HEK293 (cell line): Measurements from ENCODE around the gene TEAD3.

ENCODE experiments used
- CTCF ChIA-PET: fragments of 350-600 bp; formaldehyde crosslinking; extraction: SDS; loops from one replicate; lab custom pipeline; 2021; ENCODE audit warnings: antibody characterized with exemption; lab: Yijun Ruan, JAX
- POLR2A ChIA-PET: fragments of 300-600 bp; formaldehyde crosslinking; extraction: SDS; loops from one replicate; lab custom pipeline; 2020; ENCODE audit warnings: antibody characterized with exemption, inconsistent platforms; lab: Yijun Ruan, JAX
- H3K27ac ChIP-seq: fragments of 200-500 bp; sonication (Bioruptor generic); 2 replicates; pipeline ENCODE4 v1.5.1; 2014; ENCODE audit warnings: low read depth, low read length, control low read depth, inconsistent platforms; ENCODE audit errors: extremely low read depth
- H3K36me3 ChIP-seq, 2 experiments: fragments of 200-500 bp in 1 of 2; sonication (Bioruptor generic) in 1 of 2; 1 replicate in 1 of 2; 2 replicates in 1 of 2; pipeline ENCODE4 v1.5.1; 2014 to 2017; ENCODE audit warnings: inconsistent platforms in 2 of 2, low read length in 2 of 2; ENCODE audit not compliant: control insufficient read depth in 2 of 2, insufficient read depth in 1 of 2
- H3K4me1 ChIP-seq: fragments of 200-500 bp; sonication (Bioruptor generic); 2 replicates; pipeline ENCODE4 v1.5.1; 2014; ENCODE audit warnings: mild to moderate bottlenecking, low read length, inconsistent platforms; ENCODE audit not compliant: control insufficient read depth, insufficient read depth
- H3K4me3 ChIP-seq: 2 replicates; pipeline ENCODE4 v1.5.1; 2011; ENCODE audit warnings: low read depth, mild to moderate bottlenecking, control low read depth, low read length, moderate library complexity
- H3K9me3 ChIP-seq: fragments of 200-500 bp; sonication (Bioruptor generic); 2 replicates; pipeline ENCODE4 v1.5.1; 2014; ENCODE audit warnings: low read depth, low read length, inconsistent platforms; ENCODE audit not compliant: control insufficient read depth, insufficient read depth
- GLIS1 ChIP-seq: fragments of 450-650 bp; formaldehyde crosslinking; IDR thresholded peaks from 2 replicates; pipeline ENCODE4 v1.5.1; 2016; ENCODE audit warnings: missing biosample characterization, missing genetic modification characterization
- GLIS2 ChIP-seq: fragments of 450-650 bp; formaldehyde crosslinking; IDR thresholded peaks from 2 replicates; pipeline ENCODE4 v1.5.1; 2016; ENCODE audit warnings: missing biosample characterization, missing genetic modification characterization
- OSR2 ChIP-seq: fragments of 450-650 bp; formaldehyde crosslinking; IDR thresholded peaks from 2 replicates; pipeline ENCODE4 v1.5.1; 2016; ENCODE audit warnings: missing biosample characterization, missing genetic modification characterization
- PRDM1 ChIP-seq: fragments of 450-650 bp; formaldehyde crosslinking; IDR thresholded peaks from 2 replicates; pipeline ENCODE4; 2016; ENCODE audit warnings: missing biosample characterization, missing genetic modification characterization
- SCRT2 ChIP-seq: fragments of 450-650 bp; formaldehyde crosslinking; IDR thresholded peaks from 2 replicates; pipeline ENCODE4 v1.5.1; 2016; ENCODE audit warnings: missing biosample characterization, missing genetic modification characterization
- ZBTB20 ChIP-seq: fragments of 450-650 bp; formaldehyde crosslinking; IDR thresholded peaks from 2 replicates; pipeline ENCODE4 v1.5.1; 2016; ENCODE audit warnings: missing biosample characterization, missing genetic modification characterization
- ZBTB48 ChIP-seq: fragments of 450-650 bp; formaldehyde crosslinking; IDR thresholded peaks from 2 replicates; pipeline ENCODE4 v1.5.1; 2016; ENCODE audit warnings: missing biosample characterization, missing genetic modification characterization
- ZEB2 ChIP-seq: fragments of 450-650 bp; formaldehyde crosslinking; IDR thresholded peaks from 2 replicates; pipeline ENCODE4 v1.5.1; 2016; ENCODE audit warnings: missing biosample characterization, missing genetic modification characterization
- ZFP37 ChIP-seq: fragments of 450-650 bp; formaldehyde crosslinking; IDR thresholded peaks from 2 replicates; pipeline ENCODE4 v1.5.1; 2016; ENCODE audit warnings: missing biosample characterization, missing genetic modification characterization
- ZIC2 ChIP-seq: fragments of 450-650 bp; formaldehyde crosslinking; IDR thresholded peaks from 2 replicates; pipeline ENCODE4 v1.5.1; 2016; ENCODE audit warnings: missing biosample characterization, missing genetic modification characterization
- ZNF157 ChIP-seq: fragments of 450-650 bp; formaldehyde crosslinking; IDR thresholded peaks from 2 replicates; pipeline ENCODE4 v1.5.1; 2016; ENCODE audit warnings: missing biosample characterization, missing genetic modification characterization
- ZNF223 ChIP-seq: fragments of 450-650 bp; formaldehyde crosslinking; IDR thresholded peaks from 2 replicates; pipeline ENCODE4 v1.5.1; 2016; ENCODE audit warnings: missing biosample characterization, missing genetic modification characterization
- ZNF366 ChIP-seq: fragments of 450-650 bp; formaldehyde crosslinking; conservative IDR thresholded peaks from 2 replicates; pipeline ENCODE4 v1.5.1; 2016; ENCODE audit warnings: missing biosample characterization, missing genetic modification characterization
- ZNF600 ChIP-seq: fragments of 450-650 bp; formaldehyde crosslinking; IDR thresholded peaks from 2 replicates; pipeline ENCODE4 v1.5.1; 2016; ENCODE audit warnings: missing biosample characterization, missing genetic modification characterization
- ZNF623 ChIP-seq: fragments of 450-650 bp; formaldehyde crosslinking; IDR thresholded peaks from 2 replicates; pipeline ENCODE4 v1.5.1; 2016; ENCODE audit warnings: missing biosample characterization, missing genetic modification characterization
- ZNF624 ChIP-seq: fragments of 450-650 bp; formaldehyde crosslinking; IDR thresholded peaks from 2 replicates; pipeline ENCODE4 v1.5.1; 2017; ENCODE audit warnings: missing biosample characterization, missing genetic modification characterization
- ZNF658 ChIP-seq: fragments of 450-650 bp; formaldehyde crosslinking; IDR thresholded peaks from 2 replicates; pipeline ENCODE4; 2016; ENCODE audit warnings: missing biosample characterization, missing genetic modification characterization
- ZSCAN30 ChIP-seq: fragments of 450-650 bp; IDR thresholded peaks from 2 replicates; pipeline ENCODE4 v1.5.1; 2018; ENCODE audit warnings: missing biosample characterization, mild to moderate bottlenecking, missing genetic modification characterization, moderate library complexity
- TF ChIP-seq, protein P1 (sequence below): fragments of 450-650 bp; formaldehyde crosslinking; IDR thresholded peaks from 2 replicates; pipeline ENCODE4 v1.5.1; 2016; ENCODE audit warnings: missing biosample characterization, missing genetic modification characterization
- TF ChIP-seq, protein P2 (sequence below): fragments of 450-650 bp; formaldehyde crosslinking; IDR thresholded peaks from 2 replicates; pipeline ENCODE4 v1.5.1; 2017; ENCODE audit warnings: missing biosample characterization, missing genetic modification characterization
- TF ChIP-seq, protein P3 (sequence below): fragments of 450-650 bp; formaldehyde crosslinking; IDR thresholded peaks from 2 replicates; pipeline ENCODE4 v1.5.1; 2016; ENCODE audit warnings: missing biosample characterization, missing genetic modification characterization

TEAD3 gene

DNA sequence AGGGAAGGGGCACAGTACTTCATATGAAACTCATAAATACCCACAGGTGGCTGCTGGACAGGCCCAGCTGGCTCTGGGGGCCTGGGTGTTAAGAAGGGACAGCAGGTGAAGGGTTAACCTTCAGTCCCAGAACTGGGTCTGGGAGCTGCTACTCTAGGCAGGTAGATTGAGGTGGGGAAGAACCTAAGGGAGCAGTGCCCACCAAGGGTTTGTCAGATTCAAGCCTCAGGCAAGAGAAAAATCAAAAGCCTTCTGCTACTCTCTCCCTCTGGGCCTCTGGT lies 23.1 kb downstream of the TEAD3 start:
- ChIA-PET POLR2A (interaction anchor here (0.6 to 9.5 kb wide), 12 partner anchors 11 to 1060 kb away, joined by 3 to 198 read pairs (median 6); partner anchors contain the start of gene TEAD3), CTCF (interaction anchor here (0.6 to 1.0 kb wide), 2 partner anchors 14 to 49 kb away, joined by 3 to 4 read pairs; no protein-coding TSS in a partner anchor)
- no peaks in the 10 kb centered on the region for H3K4me1 ChIP-seq
- no peak overlapping the region for H3K4me3 ChIP-seq
- peaks cover 9 to 75% of the 10 kb centered on the region in 2 experiments; a peak in 2 of 3 replicates for H3K36me3 ChIP-seq
- TF ChIP-seq ZSCAN30 (tag by site-specific recombination) (peak; percentile 88; the same call in 1 of the 2 replicates), ZBTB20 (no peak), OSR2 (tag by site-specific recombination) (0 out of 2 replicates have a peak, but pooled peaks have one; percentile 22), SCRT2 (tag by site-specific recombination) (peak; percentile 73)
- H3K27ac ChIP-seq, result peak overlapping the region; percentile 3; the same call in 1 of the 2 replicates
- H3K9me3 ChIP-seq, result no peaks in the 10 kb centered on the region

DNA sequence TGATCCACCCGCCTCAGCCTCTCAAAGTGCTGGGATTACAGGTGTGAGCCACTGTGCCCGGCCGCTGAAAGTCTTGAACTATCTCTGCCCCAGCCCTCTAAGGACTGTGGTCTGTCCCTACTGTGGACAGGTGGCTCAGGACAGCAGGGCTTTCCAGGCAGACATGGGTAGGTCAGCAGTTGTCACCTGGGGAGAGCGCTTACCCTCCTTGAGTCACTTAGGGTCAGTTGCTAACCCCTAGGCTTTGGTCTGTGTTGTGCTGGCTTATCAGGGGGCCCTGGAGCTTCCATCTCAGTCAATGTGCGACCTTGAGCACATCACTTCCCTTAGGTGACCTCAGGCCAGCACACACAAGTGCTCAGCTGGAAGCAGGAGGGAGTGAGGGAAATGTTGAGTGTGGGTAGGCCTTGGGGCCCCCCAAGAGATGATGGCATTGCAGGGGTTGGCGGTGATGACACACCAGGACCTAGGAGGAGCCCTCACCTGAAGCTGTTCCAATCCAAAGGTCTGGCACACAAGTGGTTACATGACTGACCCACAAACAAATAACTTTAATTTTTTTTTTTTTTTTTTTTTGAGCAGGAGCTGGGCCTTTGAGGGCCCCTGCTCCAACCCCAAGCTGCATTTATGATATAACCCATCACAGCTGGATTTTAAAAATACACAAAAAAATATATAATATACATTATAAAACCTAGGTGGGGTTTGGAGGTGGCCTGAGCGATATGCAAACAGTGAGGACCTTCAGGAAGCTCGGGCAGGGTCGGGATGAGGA lies 23.6 kb downstream of the TEAD3 start:
- Histone ChIP-seq H3K36me3 (peaks cover 9 to 77% of the 10 kb centered on the region in 2 experiments; a peak in 2 of 3 replicates), H3K4me3 (no peak overlapping the region), H3K27ac (peak overlapping the region; percentile 32; the same call in 1 of the 2 replicates), H3K9me3 (no peaks in the 10 kb centered on the region), H3K4me1 (no peaks in the 10 kb centered on the region)
- TF ChIP-seq ZNF600, result peak; percentile 43
- TF ChIP-seq ZBTB48, result peak; percentile 50; the same call in 1 of the 2 replicates
- no peak for TF ChIP-seq ZFP37 (tag by site-specific recombination)
- TF ChIP-seq ZNF366 (tag by site-specific recombination), result no peak
- TF ChIP-seq GLIS1, result peak; percentile 88
- TF ChIP-seq PRDM1, result no peak
- TF ChIP-seq, protein P1, sequence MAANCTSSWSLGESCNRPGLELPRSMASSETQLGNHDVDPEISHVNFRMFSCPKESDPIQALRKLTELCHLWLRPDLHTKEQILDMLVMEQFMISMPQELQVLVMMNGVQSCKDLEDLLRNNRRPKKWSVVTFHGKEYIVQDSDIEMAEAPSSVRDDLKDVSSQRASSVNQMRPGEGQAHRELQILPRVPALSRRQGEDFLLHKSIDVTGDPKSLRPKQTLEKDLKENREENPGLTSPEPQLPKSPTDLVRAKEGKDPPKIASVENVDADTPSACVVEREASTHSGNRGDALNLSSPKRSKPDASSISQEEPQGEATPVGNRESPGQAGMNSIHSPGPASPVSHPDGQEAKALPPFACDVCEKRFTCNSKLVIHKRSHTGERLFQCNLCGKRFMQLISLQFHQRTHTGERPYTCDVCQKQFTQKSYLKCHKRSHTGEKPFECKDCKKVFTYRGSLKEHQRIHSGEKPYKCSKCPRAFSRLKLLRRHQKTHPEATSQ (tag by site-specific recombination), result no peak
- no peak for TF ChIP-seq ZNF624 (tag by site-specific recombination)
- no peak for TF ChIP-seq ZNF223
- no peak for TF ChIP-seq ZNF623 (tag by site-specific recombination)
- TF ChIP-seq GLIS2 (tag by site-specific recombination), result peak; percentile 78
- no peak for TF ChIP-seq ZNF157 (tag by site-specific recombination)
- TF ChIP-seq, protein P2, sequence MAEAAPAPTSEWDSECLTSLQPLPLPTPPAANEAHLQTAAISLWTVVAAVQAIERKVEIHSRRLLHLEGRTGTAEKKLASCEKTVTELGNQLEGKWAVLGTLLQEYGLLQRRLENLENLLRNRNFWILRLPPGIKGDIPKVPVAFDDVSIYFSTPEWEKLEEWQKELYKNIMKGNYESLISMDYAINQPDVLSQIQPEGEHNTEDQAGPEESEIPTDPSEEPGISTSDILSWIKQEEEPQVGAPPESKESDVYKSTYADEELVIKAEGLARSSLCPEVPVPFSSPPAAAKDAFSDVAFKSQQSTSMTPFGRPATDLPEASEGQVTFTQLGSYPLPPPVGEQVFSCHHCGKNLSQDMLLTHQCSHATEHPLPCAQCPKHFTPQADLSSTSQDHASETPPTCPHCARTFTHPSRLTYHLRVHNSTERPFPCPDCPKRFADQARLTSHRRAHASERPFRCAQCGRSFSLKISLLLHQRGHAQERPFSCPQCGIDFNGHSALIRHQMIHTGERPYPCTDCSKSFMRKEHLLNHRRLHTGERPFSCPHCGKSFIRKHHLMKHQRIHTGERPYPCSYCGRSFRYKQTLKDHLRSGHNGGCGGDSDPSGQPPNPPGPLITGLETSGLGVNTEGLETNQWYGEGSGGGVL, result peak; percentile 48; the same call in 1 of the 2 replicates
- TF ChIP-seq ZEB2 (tag by site-specific recombination), result 0 out of 2 replicates have a peak, but pooled peaks have one; percentile 1
- TF ChIP-seq ZNF658 (tag by site-specific recombination), result no peak
- TF ChIP-seq ZIC2 (tag by site-specific recombination), result peak; percentile 33; the same call in 1 of the 2 replicates
- TF ChIP-seq, protein P3, sequence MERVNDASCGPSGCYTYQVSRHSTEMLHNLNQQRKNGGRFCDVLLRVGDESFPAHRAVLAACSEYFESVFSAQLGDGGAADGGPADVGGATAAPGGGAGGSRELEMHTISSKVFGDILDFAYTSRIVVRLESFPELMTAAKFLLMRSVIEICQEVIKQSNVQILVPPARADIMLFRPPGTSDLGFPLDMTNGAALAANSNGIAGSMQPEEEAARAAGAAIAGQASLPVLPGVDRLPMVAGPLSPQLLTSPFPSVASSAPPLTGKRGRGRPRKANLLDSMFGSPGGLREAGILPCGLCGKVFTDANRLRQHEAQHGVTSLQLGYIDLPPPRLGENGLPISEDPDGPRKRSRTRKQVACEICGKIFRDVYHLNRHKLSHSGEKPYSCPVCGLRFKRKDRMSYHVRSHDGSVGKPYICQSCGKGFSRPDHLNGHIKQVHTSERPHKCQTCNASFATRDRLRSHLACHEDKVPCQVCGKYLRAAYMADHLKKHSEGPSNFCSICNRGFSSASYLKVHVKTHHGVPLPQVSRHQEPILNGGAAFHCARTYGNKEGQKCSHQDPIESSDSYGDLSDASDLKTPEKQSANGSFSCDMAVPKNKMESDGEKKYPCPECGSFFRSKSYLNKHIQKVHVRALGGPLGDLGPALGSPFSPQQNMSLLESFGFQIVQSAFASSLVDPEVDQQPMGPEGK (tag by site-specific recombination), result peak; percentile 48
- POLR2A ChIA-PET, result interaction anchor here (0.6 to 9.5 kb wide), 14 partner anchors 12 to 1059 kb away, joined by 3 to 198 read pairs (median 5); partner anchors contain the start of gene TEAD3
- CTCF ChIA-PET, result interaction anchor here (1.0 to 2.0 kb wide), 3 partner anchors 9 to 180 kb away, joined by 3 to 5 read pairs (median 4); no protein-coding TSS in a partner anchor
